HG03439 (cell line): ENCODE data around the gene ESCO1.
"Not testable (repeated sequence)": the region's sequence is repeated elsewhere in the genome, so short reads cannot be mapped to it uniquely, and the experiment has no call there.

Experiments
- ATAC-seq: cut with Tn5 transposase; IDR thresholded peaks from one replicate; pipeline ENCODE4 v1.9.1; 2021; ENCODE audit warnings: mild to moderate bottlenecking, moderate library complexity; ENCODE audit not compliant: unreplicated experiment

Gene ESCO1, protein sequence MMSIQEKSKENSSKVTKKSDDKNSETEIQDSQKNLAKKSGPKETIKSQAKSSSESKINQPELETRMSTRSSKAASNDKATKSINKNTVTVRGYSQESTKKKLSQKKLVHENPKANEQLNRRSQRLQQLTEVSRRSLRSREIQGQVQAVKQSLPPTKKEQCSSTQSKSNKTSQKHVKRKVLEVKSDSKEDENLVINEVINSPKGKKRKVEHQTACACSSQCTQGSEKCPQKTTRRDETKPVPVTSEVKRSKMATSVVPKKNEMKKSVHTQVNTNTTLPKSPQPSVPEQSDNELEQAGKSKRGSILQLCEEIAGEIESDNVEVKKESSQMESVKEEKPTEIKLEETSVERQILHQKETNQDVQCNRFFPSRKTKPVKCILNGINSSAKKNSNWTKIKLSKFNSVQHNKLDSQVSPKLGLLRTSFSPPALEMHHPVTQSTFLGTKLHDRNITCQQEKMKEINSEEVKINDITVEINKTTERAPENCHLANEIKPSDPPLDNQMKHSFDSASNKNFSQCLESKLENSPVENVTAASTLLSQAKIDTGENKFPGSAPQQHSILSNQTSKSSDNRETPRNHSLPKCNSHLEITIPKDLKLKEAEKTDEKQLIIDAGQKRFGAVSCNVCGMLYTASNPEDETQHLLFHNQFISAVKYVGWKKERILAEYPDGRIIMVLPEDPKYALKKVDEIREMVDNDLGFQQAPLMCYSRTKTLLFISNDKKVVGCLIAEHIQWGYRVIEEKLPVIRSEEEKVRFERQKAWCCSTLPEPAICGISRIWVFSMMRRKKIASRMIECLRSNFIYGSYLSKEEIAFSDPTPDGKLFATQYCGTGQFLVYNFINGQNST

DNA sequence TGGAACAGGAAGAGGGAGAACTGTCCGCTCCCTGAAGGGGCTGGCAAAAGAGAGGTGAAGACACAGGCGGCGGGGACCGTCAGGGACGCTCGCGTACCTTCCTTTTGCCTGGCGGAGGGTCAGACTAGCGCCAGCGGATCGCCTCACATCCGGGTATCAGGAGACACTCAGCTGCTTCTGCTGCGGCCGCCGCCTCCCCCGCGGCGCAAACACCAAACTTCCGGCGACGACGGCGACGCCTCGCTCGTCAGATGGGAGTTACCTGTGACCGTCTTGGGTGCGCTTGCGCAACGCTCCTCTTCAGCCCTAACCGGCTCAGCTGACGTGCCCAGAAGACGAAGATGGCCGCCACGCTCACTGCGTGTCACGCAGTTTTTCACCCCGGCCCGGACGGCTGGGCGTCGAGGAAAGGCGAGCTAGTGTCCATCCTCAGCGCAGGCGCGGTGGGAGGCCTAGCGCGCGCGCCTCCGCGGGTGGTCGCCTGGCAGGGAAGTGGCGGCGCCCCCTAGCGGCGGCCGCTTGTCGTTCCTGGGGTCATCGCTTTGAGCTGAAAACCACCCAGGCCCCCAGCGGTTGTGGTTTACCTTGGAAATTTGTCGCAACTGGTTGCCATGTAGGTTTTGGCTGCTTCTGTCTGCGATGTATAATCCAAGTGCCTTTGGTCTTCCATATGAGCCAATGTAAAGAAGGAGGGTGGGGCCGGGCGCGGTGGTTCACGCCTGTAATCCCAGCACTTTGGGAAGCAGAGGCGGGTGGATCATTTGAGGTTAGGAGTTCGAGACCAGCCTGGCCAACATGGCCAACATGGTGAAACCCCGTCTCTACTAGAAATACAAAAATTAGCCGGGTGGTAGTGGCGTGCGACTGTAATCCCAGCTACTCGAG is at the start of gene ESCO1:
TSS of gene ESCO1 (minus strand) at position 179 of the 885 bp plus-strand sequence. CDS start 25,861 bp downstream, outside the sequence.
- peak; percentile 92 for ATAC-seq

DNA sequence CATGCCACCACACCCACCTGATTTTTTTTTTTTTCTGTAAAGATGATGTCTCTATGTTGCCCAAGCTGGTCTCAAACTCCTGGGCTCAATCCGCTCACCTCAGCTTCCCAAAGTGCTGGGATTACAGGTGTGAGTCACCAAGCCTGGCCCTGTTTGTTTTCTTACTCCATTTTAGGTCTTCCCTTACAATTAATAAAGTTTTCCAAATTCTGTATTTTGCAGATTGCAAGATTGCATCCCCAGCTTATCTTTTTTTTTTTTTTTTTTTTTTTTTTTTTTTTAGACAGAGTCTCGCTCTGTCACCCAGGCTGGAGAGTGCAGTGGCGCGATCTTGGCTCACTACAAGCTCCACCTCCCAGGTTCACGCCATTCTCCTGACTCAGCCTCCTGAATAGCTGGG is 39.9 kb upstream of the ESCO1 start:
- not testable (repeated sequence) for ATAC-seq

DNA sequence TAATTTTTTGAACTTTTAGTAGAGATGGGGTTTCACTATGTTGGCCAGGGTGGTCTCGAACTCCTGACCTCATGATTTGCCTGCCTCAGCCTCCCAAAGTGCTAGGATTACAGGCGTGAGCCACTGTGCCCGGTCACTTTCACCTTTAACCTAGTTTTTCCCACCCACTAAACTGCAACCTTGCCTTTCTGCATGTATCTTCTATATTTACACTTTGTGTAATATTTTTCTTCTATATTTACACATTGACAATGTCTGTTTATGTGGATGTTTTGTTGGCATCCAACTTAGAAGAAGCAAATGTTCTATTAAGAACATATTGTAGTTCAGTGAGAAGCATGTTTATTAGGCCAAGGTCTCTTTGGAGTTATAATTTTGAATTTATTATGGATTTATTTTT is 38.3 kb upstream of the ESCO1 start:
- ATAC-seq = no peak

DNA sequence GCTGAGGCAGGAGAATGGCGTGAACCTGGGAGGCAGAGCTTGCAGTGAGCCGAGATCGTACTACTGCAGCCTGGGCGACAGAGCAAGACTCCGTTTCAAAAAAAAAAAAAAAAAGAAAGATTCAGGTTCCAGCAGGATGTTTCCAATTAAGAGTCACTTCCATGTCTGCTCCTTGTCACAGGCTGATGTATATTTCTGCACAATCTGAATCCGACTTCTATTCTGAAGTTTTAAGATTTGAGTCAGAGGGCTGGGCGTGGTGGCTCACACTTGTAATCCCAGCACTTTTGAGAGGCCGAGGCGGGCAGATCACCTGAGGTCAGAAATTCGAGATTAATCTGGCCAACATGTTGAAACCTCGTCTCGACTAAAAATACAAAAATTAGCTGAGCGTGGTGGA is 36.3 kb upstream of the ESCO1 start:
- ATAC-seq = no peak

DNA sequence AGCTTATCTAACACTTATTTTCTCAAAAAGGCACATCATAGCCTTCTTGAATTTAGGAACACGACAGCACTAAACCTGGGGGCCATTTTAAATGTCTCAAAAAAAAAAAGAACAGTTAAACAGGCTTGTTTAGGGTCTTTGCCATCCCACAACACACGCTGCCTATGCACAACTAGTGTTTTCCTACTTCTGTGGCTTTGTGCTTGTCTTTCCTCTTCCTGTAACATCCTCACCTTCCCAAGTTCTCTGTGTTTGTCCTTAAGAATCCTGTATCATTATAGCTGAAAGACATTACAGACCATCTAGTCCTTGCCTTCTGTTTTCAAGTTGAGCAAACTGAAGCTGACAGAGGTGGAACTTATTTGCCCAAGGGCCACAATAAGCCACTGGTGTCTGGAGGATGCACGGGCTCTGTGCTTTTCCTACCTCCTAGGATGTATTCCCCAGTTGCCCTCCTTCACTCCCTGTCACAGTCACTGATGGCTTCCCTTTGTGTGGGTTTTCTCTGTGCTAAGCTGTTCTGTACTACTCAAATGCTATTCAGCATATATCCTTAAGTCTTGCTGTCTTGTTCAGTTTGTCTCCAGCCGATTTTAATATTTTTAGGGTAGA is 34.2 kb upstream of the ESCO1 start:
- no peak for ATAC-seq

DNA sequence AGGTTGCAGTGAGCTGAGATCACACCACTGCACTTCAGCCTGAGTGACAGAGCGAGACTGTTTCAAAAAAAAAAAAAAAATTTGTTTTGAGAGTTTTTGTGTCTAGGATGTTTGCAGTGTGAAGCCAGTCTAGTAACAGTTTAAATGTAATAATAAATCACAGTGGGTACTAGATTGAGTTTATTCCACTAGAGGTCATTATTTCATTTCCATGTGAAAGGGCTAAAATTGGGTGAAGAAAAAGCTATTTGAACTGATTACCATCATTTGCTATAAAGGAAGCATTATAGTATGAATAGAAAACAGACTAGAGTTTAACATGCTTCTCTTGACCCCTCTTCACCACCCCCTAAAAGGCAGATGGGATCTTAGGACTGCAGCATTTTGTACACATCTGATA is 31.9 kb upstream of the ESCO1 start:
- no peak for ATAC-seq

DNA sequence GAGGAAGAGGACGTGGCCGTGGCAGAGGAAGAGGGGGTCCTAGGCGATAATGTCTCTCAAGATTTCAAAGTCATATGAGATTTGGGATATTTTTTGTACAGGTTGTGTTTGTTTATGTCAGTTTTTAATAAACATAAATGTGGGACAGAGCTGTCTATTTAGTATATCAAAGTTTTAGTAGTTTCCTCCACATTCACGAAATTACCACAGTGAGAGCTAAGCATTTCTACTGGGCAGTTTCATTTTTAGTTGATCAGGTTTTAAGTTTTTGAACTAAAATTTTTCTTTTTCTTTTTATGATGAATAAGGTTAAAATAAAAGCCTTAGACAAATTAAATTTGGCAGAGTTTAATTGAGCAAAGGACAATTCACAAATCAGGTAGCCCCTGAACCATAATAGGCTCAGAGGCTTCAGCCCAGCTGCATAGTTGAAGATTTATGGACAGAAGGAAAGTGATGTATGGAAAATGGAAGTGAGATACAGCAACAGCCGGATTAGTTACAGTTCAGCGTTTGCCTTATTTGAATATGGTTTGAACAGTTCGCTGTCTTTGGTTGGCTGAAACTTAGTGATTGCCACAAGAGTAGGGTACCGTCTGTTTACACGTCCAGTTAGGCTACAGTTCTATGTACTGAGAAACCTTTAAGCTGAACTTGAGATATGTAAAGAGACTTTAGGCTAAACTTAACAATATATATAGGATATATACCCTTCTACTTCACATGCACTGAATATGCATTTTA is 28.8 kb upstream of the ESCO1 start:
- peak; percentile 92 for ATAC-seq

DNA sequence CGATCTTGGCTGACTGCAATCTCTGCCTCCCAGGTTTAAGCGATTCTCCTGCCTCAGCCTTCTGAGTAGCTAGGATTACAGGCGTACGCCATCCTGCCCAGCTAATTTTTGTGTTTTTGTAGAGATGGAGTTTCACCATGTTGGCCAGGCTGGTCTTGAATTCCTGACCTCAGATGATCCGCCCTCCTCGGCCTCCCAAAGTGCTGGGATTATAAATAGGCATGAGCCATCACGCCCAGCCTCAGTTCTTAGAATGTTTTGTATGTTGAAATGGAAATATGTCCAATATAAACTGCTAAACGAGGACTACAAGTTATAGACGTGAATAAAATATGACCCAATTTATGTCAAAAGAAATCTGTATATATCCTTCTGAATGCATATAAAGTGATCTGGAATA is 21.1 kb upstream of the ESCO1 start:
- not testable (repeated sequence) for ATAC-seq

DNA sequence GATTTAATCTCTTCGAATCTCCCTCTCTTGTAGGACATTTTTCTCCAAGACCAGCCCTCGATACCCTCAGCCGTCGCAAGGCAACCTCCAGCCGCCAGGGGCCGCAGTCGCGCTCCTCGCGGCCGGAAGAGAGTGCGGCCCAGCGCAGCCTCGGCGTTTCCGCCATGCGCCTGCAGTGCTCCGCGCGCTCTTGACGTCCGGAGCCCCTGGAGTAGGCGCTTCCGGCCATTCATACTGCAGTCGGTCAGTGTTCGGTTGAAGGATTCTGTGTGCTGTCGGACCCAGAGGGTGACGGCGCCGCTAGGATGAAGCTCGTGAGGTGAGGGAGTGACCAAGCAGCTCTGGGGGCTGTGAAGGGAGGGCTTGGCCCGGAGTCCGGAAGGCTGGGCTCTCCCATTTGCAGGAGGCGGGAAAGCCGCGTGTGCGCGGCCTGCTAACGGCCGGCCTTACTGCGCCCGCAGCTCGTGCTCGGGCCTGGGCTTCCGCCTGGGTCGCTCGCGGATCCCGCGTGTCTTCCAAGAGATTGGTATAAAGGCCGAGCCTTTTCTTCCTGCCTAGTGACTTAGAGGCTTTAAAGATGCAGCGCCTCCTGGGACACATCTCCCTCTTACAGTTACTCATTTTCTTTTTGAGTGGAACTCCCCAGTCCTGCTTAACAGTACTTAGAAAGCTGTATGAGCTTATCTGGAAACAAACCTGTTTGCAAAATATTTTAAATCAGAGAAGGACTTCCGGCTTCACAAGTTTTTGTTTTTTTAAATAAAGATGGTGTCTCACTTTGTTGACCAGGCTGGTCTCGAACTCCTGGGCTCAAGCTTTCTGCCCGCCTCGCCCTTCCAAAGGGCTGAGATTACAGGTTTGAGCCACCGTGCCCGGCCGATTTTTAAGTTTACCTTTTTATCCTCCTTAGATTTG is 11.9 kb upstream of the ESCO1 start, which contains the start of gene SNRPD1:
TSS of gene SNRPD1 (plus strand) at position 190 of the 915 bp plus-strand sequence. CDS start at position 306, 116 bp downstream.
- peak; percentile 97 for ATAC-seq

DNA sequence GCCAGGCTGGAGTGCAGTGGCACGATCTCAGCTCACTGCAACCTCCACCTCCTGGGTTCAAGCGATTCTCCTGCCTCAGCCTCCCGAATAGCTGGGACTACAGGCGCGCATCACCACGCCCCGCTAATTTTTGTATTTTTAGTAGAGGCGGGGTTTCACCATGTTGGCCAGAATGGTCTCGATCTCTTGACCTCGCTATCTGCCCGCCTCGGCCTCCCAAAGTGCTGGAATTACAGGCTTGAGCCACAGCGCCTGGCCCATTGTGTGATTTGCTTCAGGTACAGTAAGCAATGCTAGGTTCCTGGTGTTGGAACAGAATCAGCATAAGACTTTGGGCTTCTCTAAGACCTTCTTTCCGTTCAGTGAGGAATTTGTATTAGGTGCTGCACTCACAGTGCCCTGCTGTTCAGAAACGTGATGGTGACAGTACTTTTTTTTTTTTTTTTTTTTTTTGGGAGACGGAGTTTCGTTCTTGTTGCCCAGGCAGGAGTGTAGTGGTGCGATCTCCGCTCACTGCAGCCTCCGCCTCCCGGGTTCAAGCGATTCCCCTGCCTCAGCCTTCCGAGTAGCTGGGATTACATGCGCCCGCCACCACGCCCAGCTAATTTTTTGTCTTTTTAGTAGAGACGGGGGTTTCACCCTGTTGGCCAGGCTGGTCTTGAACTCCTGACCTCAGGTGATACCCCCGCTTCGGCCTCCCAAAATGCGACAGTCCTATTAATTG is 11.1 kb upstream of the ESCO1 start:
- ATAC-seq = not testable (repeated sequence)

DNA sequence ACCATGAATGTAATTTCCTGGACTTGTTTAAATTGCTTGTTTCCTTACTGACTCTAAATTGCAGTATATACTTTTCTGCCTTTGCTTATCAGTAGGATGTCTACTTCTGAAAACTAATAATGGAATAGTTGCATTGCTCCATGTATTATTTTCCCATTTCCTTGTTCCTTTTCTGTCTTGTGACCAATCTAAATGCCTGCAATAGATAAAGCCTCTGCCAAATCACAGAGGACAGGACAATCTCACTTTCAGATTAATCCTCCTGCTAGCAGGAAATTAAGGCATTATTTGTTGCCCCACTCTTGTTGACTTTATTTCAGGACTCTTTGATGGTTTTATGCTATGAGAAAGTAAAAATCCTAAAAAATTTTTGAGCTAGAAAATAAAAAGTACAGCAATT is 4.7 kb upstream of the ESCO1 start:
- no peak for ATAC-seq

DNA sequence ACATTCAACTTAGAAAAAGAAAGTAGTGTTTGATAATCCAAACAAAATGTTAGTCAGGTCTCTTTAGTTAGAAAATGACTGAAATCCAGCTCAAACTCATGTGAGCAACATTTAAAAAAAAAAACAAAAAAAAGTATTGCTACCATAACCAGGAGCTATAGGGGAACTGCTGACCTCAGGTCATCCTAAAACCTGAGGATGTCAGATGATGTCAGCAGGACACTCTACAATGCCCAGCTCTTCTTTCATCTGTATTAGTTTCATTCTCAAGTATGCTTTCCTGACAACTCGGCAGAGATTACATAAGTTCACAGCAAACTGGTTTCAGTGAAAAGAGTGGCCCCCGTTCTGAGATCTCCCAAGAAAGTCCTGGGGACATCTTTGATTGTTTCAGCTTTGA is 4.2 kb upstream of the ESCO1 start:
- ATAC-seq = no peak

DNA sequence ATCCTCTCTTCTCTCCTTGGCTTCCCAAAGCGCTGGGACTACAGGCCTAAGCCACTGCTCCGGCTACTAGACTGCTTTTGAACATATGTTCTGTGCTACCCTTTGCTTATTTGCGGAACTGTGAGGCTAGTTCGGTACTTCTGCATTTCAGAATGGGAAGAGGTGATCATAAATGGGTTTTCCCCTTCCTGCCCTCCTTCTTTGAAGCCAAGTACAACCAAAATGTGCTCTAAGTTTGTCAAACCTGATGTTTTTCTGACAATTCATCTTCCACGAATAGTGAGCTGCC is 1.7 kb upstream of the ESCO1 start:
- ATAC-seq = no peak

DNA sequence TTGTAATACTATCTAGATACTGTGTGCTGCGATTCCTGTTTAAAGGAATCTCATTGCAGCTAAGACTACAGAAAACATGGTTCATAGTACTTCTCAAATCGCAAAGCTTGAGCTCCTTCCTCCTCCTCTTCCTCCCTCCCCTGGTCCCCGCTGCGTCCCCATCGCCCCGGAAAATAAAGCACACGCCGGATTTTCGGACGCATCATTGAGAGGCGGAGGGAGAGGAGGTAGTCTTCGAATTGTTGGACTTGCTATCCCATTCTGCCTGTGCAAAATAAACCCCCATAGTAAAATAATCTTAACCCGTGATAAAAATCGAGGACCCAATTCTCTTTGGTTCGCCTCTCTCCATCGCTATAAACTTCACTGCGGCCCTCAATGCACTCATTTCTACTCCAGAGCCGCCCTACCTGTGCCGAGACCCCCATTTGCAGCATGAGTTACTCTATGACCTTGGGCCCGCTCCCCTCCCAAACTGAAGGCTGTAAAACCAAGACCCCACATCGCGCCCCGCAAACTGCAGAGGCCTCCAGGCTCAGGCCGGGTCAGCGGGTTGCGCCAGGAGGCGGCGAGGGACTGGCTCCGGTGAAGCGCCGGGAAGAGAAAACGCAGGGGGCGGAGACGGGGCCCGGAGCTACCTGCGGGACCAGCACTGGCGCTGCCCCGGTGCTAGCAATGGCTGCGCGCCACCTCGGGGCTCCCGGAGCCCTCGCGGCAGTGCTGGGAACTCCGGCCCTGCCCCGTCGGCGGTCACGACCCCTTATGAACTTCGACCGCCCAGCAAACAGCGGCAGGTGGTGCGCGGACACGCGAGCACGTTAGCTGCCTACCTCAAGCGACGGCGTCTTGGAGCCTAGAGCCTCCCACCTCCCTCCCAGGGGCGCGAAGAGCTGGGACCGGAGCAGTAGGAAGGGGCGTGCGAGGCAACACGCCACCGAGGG is 649 bp downstream of the ESCO1 start:
- ATAC-seq = peak; percentile 45

DNA sequence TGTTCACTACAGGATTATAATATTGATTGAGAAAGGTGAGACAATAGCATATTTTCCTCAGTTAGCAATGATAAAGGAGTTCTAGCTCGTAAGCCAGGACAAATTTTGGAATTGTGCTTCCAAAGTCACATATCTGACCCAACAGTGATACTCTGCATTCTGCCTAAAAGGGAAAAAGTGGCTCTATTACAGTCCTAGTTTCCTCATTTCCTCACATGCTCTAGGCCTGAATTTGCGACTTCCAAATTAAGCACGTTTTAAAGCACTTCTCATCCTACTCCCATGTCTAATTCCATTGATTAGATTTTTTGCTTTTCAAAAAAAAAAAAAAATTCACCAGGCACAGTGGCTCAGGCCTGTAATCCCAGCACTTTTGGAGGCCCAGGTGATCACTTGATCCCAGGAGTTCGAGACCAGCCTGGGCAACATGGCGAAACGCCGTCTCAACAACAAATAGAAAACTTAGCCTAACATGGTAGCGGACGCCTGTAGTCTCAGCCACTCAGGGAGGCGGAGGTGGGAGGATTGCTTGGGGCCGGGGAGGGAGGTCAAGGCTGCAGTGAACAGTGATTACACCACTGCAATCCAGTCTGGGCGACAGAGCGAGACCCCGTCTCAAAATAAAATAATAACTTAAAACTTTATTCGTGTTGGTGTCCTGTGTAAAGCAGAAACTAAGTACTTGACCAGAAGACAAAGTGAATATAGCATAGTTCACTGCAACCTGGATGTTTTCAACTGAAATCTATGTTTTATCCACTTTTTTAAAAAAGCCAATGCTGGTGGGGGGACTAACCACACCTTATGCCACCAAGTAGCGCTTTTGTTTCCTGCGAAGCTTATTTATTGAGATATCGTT is 1.5 kb downstream of the ESCO1 start:
- no peak for ATAC-seq

DNA sequence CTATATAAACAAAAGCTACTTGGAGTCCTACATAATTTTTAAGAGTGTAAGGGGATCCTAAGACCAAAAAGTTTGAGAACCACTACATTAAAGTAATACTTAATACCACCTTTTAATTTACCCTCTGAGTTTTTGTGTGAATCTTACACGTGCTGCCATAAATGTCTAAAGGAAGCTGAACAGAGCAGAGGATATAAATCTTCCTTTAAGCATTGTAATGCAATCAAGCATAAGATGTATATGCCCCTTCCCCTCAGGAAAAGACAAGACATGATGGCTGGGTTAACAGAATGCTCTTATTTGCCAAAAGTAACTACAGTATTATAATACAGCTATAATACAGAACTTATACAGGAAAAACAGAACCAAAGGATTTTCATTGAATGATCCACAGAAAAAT is 2.9 kb downstream of the ESCO1 start:
- no peak for ATAC-seq
